ENCODE results near the gene ARHGAP29.

GRCh38 chr1:94243665-94244064 lies 6.3 kb upstream of the ARHGAP29 start:
- TF ChIP-seq CTCF (IDR thresholded peaks at IDR 0.05) (no peak), POLR2AphosphoS5 (IDR thresholded peaks at IDR 0.05) (no peak), EP300 (IDR thresholded peaks at IDR 0.05; ENCODE audit: low read depth) (no peak)
